ENCODE measurements around the gene YY1. TPM values are rescaled to one million over a fixed set of nuclear protein-coding genes. Genes with fewer than 3 reads are reported as not detected.

The YY1 gene
- total and polyA plus RNA-seq, 9 of the 15 experiments (the other 6 are each of a cell fraction or from before 2014, with no cell fraction given) = 20.8 to 74.2 (median 46.7) TPM

DNA sequence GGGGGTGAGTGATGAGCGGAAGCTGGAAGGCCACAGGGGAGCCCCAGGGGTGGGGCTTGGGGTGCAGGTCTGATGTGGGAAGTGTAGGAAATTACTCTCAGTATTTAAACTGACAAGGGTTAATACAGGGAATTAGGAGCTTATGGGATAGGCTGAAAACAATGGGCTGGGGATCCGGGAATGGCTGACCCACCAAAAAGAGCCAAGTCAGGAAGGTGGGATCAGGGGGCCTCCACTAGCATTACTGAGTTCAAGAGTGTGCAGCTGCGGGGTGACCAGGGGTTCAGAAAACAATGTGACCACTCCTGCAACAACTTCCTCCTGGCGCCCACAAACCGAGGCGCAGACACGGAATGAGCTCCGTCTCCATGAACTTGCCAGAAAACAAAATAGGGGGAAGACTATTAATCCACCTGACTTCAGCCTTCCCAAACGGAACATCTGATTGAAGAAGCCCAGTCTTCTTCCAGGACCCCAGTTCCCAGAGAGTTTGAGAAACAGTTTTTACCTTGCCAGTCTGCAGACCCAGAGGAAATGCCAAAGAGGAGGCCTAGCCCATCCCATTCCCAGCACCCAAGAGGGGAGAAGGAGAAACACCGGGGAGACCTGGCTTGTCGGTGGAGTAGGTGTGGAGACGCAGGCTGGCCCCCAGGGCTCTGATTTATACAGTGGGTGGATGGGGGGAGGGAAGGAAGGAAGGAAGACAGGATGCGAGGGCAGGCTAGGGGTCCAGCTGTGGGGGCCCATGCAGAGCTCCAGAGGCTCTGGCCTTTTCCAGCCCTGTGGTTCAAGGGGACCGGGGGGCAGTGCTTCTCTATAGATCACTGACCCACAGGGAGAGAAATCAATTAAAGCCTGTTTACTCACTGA is 16.5 kb upstream of the YY1 start (continued):
- TF ChIP-seq, protein P1, sequence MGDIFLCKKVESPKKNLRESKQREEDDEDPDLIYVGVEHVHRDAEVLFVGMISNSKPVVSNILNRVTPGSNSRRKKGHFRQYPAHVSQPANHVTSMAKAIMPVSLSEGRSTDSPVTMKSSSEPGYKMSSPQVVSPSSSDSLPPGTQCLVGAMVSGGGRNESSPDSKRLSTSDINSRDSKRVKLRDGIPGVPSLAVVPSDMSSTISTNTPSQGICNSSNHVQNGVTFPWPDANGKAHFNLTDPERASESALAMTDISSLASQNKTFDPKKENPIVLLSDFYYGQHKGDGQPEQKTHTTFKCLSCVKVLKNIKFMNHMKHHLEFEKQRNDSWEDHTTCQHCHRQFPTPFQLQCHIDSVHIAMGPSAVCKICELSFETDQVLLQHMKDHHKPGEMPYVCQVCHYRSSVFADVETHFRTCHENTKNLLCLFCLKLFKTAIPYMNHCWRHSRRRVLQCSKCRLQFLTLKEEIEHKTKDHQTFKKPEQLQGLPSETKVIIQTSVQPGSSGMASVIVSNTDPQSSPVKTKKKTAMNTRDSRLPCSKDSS (IDR thresholded peaks at IDR 0.05; ENCODE audit: low read depth, partially characterized antibody) = no peak
- TF ChIP-seq PURB (CRISPR knock-in tag; IDR thresholded peaks at IDR 0.05; ENCODE audit: low read depth) = no peak
- no peak for TF ChIP-seq ZFP1 (CRISPR knock-in tag; IDR thresholded peaks at IDR 0.05)
- TF ChIP-seq, protein P2, sequence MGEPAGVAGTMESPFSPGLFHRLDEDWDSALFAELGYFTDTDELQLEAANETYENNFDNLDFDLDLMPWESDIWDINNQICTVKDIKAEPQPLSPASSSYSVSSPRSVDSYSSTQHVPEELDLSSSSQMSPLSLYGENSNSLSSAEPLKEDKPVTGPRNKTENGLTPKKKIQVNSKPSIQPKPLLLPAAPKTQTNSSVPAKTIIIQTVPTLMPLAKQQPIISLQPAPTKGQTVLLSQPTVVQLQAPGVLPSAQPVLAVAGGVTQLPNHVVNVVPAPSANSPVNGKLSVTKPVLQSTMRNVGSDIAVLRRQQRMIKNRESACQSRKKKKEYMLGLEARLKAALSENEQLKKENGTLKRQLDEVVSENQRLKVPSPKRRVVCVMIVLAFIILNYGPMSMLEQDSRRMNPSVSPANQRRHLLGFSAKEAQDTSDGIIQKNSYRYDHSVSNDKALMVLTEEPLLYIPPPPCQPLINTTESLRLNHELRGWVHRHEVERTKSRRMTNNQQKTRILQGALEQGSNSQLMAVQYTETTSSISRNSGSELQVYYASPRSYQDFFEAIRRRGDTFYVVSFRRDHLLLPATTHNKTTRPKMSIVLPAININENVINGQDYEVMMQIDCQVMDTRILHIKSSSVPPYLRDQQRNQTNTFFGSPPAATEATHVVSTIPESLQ (CRISPR knock-in tag; IDR thresholded peaks at IDR 0.05) = no peak
